HepG2 (cell line): Measurements from ENCODE around the gene NUDT2. TPM values are rescaled to one million over a fixed set of nuclear protein-coding genes. Genes with fewer than 3 reads are reported as not detected.
A peak's percentile ranks its signal among the peaks of the same experiment; 100 is the strongest.

Experiments
- BRCA1 ChIP-seq: sonication (generic); formaldehyde crosslinking; IDR thresholded peaks from 2 replicates; pipeline ENCODE4 v1.4.0; 2020; ENCODE audit warnings: missing genetic modification reagents
- E2F5 ChIP-seq: sonication (generic); formaldehyde crosslinking; conservative IDR thresholded peaks from 2 replicates; pipeline ENCODE4 v1.4.0; 2020; ENCODE audit warnings: missing genetic modification reagents
- FOXP1 ChIP-seq, 2 experiments: fragments of 450-650 bp in 1 of 2; IDR thresholded peaks; 2 replicates each; pipeline ENCODE4 v1.6.1; 2017 to 2018; ENCODE audit warnings: antibody characterized with exemption in 1 of 2
- GATAD2A ChIP-seq: IDR thresholded peaks from 2 replicates; pipeline ENCODE4 v1.6.1; 2016
- HNF4G ChIP-seq, 2 experiments: sonication (generic) in 1 of 2; formaldehyde crosslinking in 1 of 2; IDR thresholded peaks; 2 replicates each; pipeline versions ENCODE4 v1.4.0 to v1.6.1; 2011 to 2020; ENCODE audit warnings: borderline replicate concordance in 2 of 2, low read depth in 2 of 2, mild to moderate bottlenecking in 2 of 2, low read length in 1 of 2, missing genetic modification reagents in 1 of 2, moderate library complexity in 1 of 2
- MAZ ChIP-seq, 2 experiments: sonication (generic) in 1 of 2; formaldehyde crosslinking in 1 of 2; IDR thresholded peaks; 2 replicates each; pipeline versions ENCODE4 v1.5.0 to v1.6.1; 2012 to 2020; ENCODE audit warnings: low read depth in 2 of 2, mild to moderate bottlenecking in 2 of 2, borderline replicate concordance in 1 of 2, improper control_type of control experiment in 1 of 2, low read length in 1 of 2, missing genetic modification reagents in 1 of 2, moderate library complexity in 1 of 2
- MED8 ChIP-seq: sonication (generic); formaldehyde crosslinking; IDR thresholded peaks from 2 replicates; pipeline ENCODE4 v1.8.1; 2023; ENCODE audit warnings: mild to moderate bottlenecking, missing genetic modification reagents; ENCODE audit not compliant: insufficient replicate concordance
- MIXL1 ChIP-seq: IDR thresholded peaks from 2 replicates; pipeline ENCODE4 v1.6.1; 2016
- MXD4 ChIP-seq: IDR thresholded peaks from 2 replicates; pipeline ENCODE4 v1.6.1; 2016; ENCODE audit warnings: mild to moderate bottlenecking, missing biosample characterization, missing genetic modification reagents
- NONO ChIP-seq, 2 experiments: fragments of 450-650 bp in 1 of 2; sonication (generic) in 1 of 2; formaldehyde crosslinking in 1 of 2; IDR thresholded peaks in 1 of 2; conservative IDR thresholded peaks in 1 of 2; 2 replicates each; pipeline versions ENCODE4 v1.6.1 to v1.8.0; 2017 to 2022; ENCODE audit warnings: mild to moderate bottlenecking in 1 of 2, missing genetic modification reagents in 1 of 2, moderate library complexity in 1 of 2
- RAD51 ChIP-seq: fragments of 450-650 bp; IDR thresholded peaks from 2 replicates; pipeline ENCODE4 v1.6.1; 2016; ENCODE audit warnings: borderline replicate concordance
- RBFOX2 ChIP-seq: fragments of 200-400 bp; formaldehyde crosslinking; IDR thresholded peaks from 2 replicates; pipeline ENCODE4 v1.6.1; 2017; ENCODE audit warnings: low read depth, mild to moderate bottlenecking, low read length
- SUZ12 ChIP-seq: fragments of 150-350 bp; IDR thresholded peaks from 2 replicates; pipeline ENCODE4 v1.6.1; 2014; ENCODE audit warnings: low read depth, low read length
- ZBTB42 ChIP-seq: sonication (generic); formaldehyde crosslinking; IDR thresholded peaks from 2 replicates; pipeline ENCODE4 v1.5.0; 2020; ENCODE audit warnings: mild to moderate bottlenecking, missing genetic modification reagents
- ZMYM4 ChIP-seq: sonication (generic); formaldehyde crosslinking; IDR thresholded peaks from 2 replicates; pipeline ENCODE4 v1.8.1; 2023; ENCODE audit warnings: mild to moderate bottlenecking, missing genetic modification reagents
- ZNF275 ChIP-seq: sonication (generic); formaldehyde crosslinking; IDR thresholded peaks from 2 replicates; pipeline ENCODE4 v1.8.0; 2022; ENCODE audit warnings: missing genetic modification reagents, mild to moderate bottlenecking, inconsistent platforms, borderline replicate concordance
- ZNF350 ChIP-seq: sonication (generic); formaldehyde crosslinking; IDR thresholded peaks from 2 replicates; pipeline ENCODE4 v1.4.0; 2020; ENCODE audit warnings: mild to moderate bottlenecking, low read depth, missing genetic modification reagents, borderline replicate concordance
- ZNF354B ChIP-seq: sonication (generic); formaldehyde crosslinking; IDR thresholded peaks from 2 replicates; pipeline ENCODE4 v1.8.0; 2022; ENCODE audit warnings: mild to moderate bottlenecking, missing genetic modification reagents
- ZNF816 ChIP-seq: sonication (generic); formaldehyde crosslinking; IDR thresholded peaks from 2 replicates; pipeline ENCODE4 v1.8.0; 2022; ENCODE audit warnings: missing genetic modification reagents, mild to moderate bottlenecking, borderline replicate concordance
- ZSCAN21 ChIP-seq: sonication (generic); formaldehyde crosslinking; IDR thresholded peaks from 2 replicates; pipeline ENCODE4 v1.8.0; 2022; ENCODE audit warnings: mild to moderate bottlenecking, missing genetic modification reagents, moderate library complexity, borderline replicate concordance
- ZZZ3 ChIP-seq: sonication (generic); formaldehyde crosslinking; IDR thresholded peaks from 2 replicates; pipeline ENCODE4 v1.4.0; 2020; ENCODE audit warnings: missing genetic modification reagents, mild to moderate bottlenecking, borderline replicate concordance
- polyA plus RNA-seq, 8 experiments: library from polyadenylated mRNA; depleted of rRNA in 3 of 8; stranded (reverse) in 7 of 8; unstranded in 1 of 8; fragments of >200 nt; fragmentation: Illumina TruSeq in 4 of 8; extraction: Trizol in 4 of 8; gene quantifications; 2 replicates each; pipeline versions ENCODE4 v1.2.1 to v1.2.3, GENCODE V29; 2011 to 2016; ENCODE audit warnings: low read depth in 4 of 8, missing spikeins in 1 of 8, mixed read lengths in 1 of 8; ENCODE audit not compliant: insufficient read depth in 1 of 8
- total RNA-seq, 5 experiments: library from RNA; depleted of rRNA; stranded (reverse); fragments of >200 nt; fragmentation: Illumina TruSeq; extraction: Trizol; gene quantifications; 2 replicates each; pipeline ENCODE4 v1.2.3, GENCODE V29; 2016; ENCODE audit warnings: low read depth in 1 of 5
- TF ChIP-seq, protein P1 (sequence below): sonication (generic); formaldehyde crosslinking; IDR thresholded peaks from 2 replicates; pipeline ENCODE4 v1.8.0; 2022; ENCODE audit warnings: mild to moderate bottlenecking, missing genetic modification reagents, moderate library complexity
- TF ChIP-seq, protein P2 (sequence below): sonication (generic); formaldehyde crosslinking; IDR thresholded peaks from 2 replicates; pipeline ENCODE4 v1.8.0; 2022; ENCODE audit warnings: missing genetic modification reagents, mild to moderate bottlenecking, moderate library complexity, borderline replicate concordance

NUDT2 gene
- total and polyA plus RNA-seq, 2 of the 13 experiments (the other 11 are each of a cell fraction or from before 2014, with no cell fraction given): 19.9 to 24.6 TPM

DNA sequence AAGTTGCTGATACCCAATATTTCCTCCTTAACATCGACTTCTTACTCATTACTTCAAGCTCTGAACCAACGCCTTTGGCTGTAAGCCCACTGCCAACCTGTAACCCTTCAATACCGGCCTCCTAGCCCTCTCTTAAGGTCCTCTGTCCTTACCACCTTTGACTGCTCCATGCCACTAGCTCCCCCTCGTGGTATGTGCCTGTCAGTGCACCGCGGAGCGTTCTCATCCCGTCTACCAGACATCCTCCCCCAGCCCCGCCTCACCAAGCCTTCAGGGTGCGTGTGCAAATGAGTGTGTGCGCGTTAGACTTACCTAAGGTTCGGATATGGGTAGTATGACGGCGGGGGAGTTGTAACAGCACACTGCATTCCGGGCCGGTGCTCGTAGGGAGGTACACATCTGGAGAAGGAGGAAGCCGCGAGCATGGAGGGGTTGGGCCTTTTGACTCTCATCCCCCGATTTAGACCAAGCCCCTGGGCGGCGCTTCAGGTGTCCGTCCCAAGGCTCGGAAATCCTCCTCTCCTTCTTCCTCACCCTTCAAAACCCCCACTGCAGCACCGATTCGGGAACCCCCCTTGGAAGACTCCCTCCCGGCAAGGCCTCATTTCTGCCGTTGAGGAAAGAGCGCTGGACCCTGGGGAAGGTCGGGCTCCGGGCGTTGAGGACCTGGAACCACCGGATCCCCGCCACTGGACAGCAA is 50.1 kb downstream of the NUDT2 start (continued):
- no peak for TF ChIP-seq MAZ (IDR thresholded peaks at IDR 0.05; ENCODE audit: borderline replicate concordance, low read depth, low read length)
- peak; percentile 64; the same call in 1 of the 2 replicates for TF ChIP-seq MAZ (CRISPR knock-in tag; IDR thresholded peaks at IDR 0.05; ENCODE audit: low read depth)
- 0 out of 2 replicates have a peak, but pooled peaks have one; percentile 56 for TF ChIP-seq MIXL1 (CRISPR knock-in tag)
- TF ChIP-seq GATAD2A (CRISPR knock-in tag): peak; percentile 68
- TF ChIP-seq ZMYM4 (CRISPR knock-in tag): 0 out of 2 replicates have a peak, but pooled peaks have one; percentile 29
- no peak for TF ChIP-seq E2F5 (CRISPR knock-in tag)
- no peak for TF ChIP-seq SUZ12
- no peak for TF ChIP-seq ZBTB42 (CRISPR knock-in tag)
- TF ChIP-seq ZNF350 (CRISPR knock-in tag): 0 out of 2 replicates have a peak, but pooled peaks have one; percentile 34
- no peak for TF ChIP-seq FOXP1 (IDR thresholded peaks at IDR 0.05)
- no peak for TF ChIP-seq FOXP1 (CRISPR knock-in tag; IDR thresholded peaks at IDR 0.05)
- TF ChIP-seq ZNF275 (CRISPR knock-in tag): no peak
- TF ChIP-seq, protein P1, sequence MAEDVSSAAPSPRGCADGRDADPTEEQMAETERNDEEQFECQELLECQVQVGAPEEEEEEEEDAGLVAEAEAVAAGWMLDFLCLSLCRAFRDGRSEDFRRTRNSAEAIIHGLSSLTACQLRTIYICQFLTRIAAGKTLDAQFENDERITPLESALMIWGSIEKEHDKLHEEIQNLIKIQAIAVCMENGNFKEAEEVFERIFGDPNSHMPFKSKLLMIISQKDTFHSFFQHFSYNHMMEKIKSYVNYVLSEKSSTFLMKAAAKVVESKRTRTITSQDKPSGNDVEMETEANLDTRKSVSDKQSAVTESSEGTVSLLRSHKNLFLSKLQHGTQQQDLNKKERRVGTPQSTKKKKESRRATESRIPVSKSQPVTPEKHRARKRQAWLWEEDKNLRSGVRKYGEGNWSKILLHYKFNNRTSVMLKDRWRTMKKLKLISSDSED (CRISPR knock-in tag): no peak
- no peak for TF ChIP-seq RBFOX2
- TF ChIP-seq MED8 (CRISPR knock-in tag): no peak
- TF ChIP-seq ZNF354B: no peak
- TF ChIP-seq ZZZ3 (CRISPR knock-in tag): no peak
- peak; percentile 72; the same call in 1 of the 2 replicates for TF ChIP-seq MXD4
- TF ChIP-seq, protein P2, sequence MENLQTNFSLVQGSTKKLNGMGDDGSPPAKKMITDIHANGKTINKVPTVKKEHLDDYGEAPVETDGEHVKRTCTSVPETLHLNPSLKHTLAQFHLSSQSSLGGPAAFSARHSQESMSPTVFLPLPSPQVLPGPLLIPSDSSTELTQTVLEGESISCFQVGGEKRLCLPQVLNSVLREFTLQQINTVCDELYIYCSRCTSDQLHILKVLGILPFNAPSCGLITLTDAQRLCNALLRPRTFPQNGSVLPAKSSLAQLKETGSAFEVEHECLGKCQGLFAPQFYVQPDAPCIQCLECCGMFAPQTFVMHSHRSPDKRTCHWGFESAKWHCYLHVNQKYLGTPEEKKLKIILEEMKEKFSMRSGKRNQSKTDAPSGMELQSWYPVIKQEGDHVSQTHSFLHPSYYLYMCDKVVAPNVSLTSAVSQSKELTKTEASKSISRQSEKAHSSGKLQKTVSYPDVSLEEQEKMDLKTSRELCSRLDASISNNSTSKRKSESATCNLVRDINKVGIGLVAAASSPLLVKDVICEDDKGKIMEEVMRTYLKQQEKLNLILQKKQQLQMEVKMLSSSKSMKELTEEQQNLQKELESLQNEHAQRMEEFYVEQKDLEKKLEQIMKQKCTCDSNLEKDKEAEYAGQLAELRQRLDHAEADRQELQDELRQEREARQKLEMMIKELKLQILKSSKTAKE (CRISPR knock-in tag): peak; percentile 55; the same call in 1 of the 2 replicates
- no peak for TF ChIP-seq ZNF816 (CRISPR knock-in tag)
- TF ChIP-seq NONO (IDR thresholded peaks at IDR 0.05): no peak
- TF ChIP-seq NONO (CRISPR knock-in tag; conservative IDR thresholded peaks at IDR 0.05): 0 out of 2 replicates have a peak, but pooled peaks have one; percentile 39
- TF ChIP-seq ZSCAN21: no peak; the same call in 1 of the 2 replicates
- TF ChIP-seq BRCA1 (CRISPR knock-in tag): no peak
- no peak for TF ChIP-seq RAD51
- no peak for TF ChIP-seq HNF4G (IDR thresholded peaks at IDR 0.05; ENCODE audit: borderline replicate concordance, low read depth, low read length)
- TF ChIP-seq HNF4G (CRISPR knock-in tag; IDR thresholded peaks at IDR 0.05; ENCODE audit: borderline replicate concordance, low read depth): no peak
